ENCODE measurements around the gene PBX3. TPM values are rescaled to one million over a fixed set of nuclear protein-coding genes. Genes with fewer than 3 reads are reported as not detected.
A peak's percentile ranks its signal among the peaks of the same experiment; 100 is the strongest.

The PBX3 gene
- total and polyA plus RNA-seq, 2 of the 13 experiments (the other 11 are each of a cell fraction or from before 2014, with no cell fraction given): 6.0 to 11.2 TPM

- TF ChIP-seq ZFP91 (CRISPR knock-in tag; IDR thresholded peaks at IDR 0.05; ENCODE audit: borderline replicate concordance) (no peak), ZNF687 (CRISPR knock-in tag; IDR thresholded peaks at IDR 0.05) (no peak), STAT6 (CRISPR knock-in tag; IDR thresholded peaks at IDR 0.05; ENCODE audit: borderline replicate concordance) (no peak), PBX2 (CRISPR knock-in tag; IDR thresholded peaks at IDR 0.05) (no peak), SMARCE1 (IDR thresholded peaks at IDR 0.05; ENCODE audit: borderline replicate concordance) (no peak), ZNF264 (CRISPR knock-in tag; IDR thresholded peaks at IDR 0.05) (no peak), ATF7-NPFF (CRISPR knock-in tag; IDR thresholded peaks at IDR 0.05; ENCODE audit: low read depth) (no peak), ZNF563 (CRISPR knock-in tag; IDR thresholded peaks at IDR 0.05) (no peak), ZNF546 (CRISPR knock-in tag; conservative IDR thresholded peaks at IDR 0.05) (no peak), ZSCAN21 (CRISPR knock-in tag; IDR thresholded peaks at IDR 0.05; ENCODE audit: borderline replicate concordance) (no peak), ZBTB3 (CRISPR knock-in tag; IDR thresholded peaks at IDR 0.05; ENCODE audit: borderline replicate concordance, low read depth) (no peak), ARID5B (CRISPR knock-in tag; IDR thresholded peaks at IDR 0.05) (peak; percentile 90), KAT2B (IDR thresholded peaks at IDR 0.05; ENCODE audit: borderline replicate concordance, low read depth, low read length) (peak; percentile 55), ZNF619 (CRISPR knock-in tag; IDR thresholded peaks at IDR 0.05) (no peak), KLF16 (CRISPR knock-in tag; IDR thresholded peaks at IDR 0.05) (no peak), ZNF558 (CRISPR knock-in tag; IDR thresholded peaks at IDR 0.05; ENCODE audit: borderline replicate concordance) (no peak)
These were observed 103.6 kb downstream of the PBX3 start (continued) for GRCh38 chr9:125850763-125851162.

All from HepG2 (cell line).